AG09319 (cell line): Measurements from ENCODE around the gene TXK.
"Not testable (repeated sequence)": the region's sequence is repeated elsewhere in the genome, so short reads cannot be mapped to it uniquely, and the experiment has no call there.

Experiments
- DNase-seq: peaks from one replicate; pipeline ENCODE4 v3.0.0-alpha.2; 2010; ENCODE audit warnings: low read depth; ENCODE audit errors: extremely low read depth
- TF ChIP-seq, protein P1 (sequence below): IDR thresholded peaks from 2 replicates; pipeline ENCODE4 v1.5.1; 2011; ENCODE audit warnings: low read depth, mild to moderate bottlenecking, inconsistent platforms, low read length, moderate library complexity

TXK gene

DNA sequence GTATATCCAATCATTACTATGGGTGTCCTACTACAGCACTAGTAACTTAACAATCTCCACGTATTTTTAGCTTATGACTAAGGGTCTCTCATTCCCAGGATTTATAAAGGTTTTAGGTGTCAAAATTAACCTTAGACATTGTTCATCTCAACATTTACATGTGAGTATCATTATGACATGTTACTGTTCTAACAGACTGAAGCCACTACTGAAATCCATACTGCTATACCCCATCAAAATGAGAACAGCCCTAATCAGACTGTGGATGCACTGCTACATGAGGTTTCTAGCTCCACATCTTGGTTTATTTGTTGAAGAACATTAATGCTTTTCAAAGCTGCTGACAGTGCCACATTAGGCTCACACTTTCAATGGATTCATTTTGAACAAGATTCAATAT, 35.6 kb upstream of the TXK start:
- no peak for DNase-seq
- TF ChIP-seq, protein P1, sequence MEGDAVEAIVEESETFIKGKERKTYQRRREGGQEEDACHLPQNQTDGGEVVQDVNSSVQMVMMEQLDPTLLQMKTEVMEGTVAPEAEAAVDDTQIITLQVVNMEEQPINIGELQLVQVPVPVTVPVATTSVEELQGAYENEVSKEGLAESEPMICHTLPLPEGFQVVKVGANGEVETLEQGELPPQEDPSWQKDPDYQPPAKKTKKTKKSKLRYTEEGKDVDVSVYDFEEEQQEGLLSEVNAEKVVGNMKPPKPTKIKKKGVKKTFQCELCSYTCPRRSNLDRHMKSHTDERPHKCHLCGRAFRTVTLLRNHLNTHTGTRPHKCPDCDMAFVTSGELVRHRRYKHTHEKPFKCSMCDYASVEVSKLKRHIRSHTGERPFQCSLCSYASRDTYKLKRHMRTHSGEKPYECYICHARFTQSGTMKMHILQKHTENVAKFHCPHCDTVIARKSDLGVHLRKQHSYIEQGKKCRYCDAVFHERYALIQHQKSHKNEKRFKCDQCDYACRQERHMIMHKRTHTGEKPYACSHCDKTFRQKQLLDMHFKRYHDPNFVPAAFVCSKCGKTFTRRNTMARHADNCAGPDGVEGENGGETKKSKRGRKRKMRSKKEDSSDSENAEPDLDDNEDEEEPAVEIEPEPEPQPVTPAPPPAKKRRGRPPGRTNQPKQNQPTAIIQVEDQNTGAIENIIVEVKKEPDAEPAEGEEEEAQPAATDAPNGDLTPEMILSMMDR: no peak

DNA sequence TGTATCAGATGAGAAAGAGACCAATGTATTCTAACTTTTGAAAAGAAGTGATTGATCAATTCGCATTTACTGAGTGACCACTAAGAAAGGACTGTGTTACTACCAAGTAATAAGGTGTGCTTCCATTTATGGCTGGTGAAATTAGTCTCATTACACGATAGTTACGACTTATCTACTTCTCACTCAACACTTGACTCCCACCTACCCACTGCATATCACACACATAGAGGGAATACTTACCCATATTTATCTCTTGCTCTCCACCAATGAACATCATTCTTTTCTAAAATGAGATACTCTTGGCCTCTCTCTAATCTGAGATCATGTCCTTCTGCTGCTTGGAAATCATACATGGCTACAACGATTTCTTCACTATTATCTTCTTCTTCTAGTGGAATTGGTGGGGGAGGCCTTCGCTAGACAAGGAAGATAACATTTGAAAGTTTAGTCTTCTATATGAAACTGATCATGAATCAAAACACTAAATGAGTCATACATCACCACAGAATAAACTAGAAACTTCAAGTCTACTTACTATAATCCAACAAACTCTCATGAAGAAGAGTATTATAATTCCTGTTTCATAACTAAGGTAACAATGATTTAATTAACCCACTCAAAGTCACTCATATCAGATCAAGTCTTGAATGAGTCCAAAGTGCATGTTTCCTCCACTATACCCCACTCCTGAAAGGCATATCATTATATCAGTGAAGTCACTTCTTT, 33.7 kb upstream of the TXK start:
- TF ChIP-seq, protein P1: no peak
- DNase-seq: no peak

DNA sequence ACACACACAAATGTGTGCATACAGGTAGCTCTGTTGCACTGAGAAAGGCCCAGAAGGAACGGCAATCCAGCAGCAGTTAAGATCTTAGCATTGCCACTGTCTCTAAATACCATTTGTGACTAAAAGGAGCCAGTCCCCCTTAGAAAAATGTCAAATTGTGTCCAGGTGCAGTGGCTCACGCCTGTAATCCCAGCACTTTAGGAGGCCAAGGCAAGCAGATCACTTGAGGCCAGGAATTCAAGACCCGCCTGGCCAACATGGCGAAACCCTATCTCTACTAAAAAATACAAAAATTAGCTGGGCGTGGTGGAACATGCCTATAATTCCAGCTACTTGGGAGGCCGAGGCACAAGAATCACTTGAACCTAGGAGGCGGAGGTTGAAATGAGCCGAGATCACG, 30.5 kb upstream of the TXK start:
- not testable (repeated sequence) for DNase-seq

DNA sequence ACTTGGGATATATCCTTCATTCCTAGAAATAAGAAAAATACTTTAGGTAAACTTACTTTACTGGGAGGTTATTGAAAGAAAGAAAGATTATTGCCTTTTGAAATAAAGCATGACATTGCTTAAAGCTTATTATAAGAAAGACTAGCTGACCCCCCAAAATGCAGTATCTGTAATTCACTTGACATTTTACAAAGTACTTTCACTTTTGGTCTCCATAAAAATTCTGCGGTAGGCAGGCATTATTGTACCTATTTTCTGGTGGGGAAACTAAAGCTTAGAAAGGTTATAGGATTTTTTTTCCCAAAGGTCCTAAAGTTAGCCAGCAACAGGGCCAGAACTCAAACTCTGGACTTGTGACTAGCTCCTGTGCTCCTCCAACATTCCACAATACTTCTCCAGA, 29.7 kb upstream of the TXK start:
- TF ChIP-seq, protein P1: no peak
- no peak for DNase-seq

DNA sequence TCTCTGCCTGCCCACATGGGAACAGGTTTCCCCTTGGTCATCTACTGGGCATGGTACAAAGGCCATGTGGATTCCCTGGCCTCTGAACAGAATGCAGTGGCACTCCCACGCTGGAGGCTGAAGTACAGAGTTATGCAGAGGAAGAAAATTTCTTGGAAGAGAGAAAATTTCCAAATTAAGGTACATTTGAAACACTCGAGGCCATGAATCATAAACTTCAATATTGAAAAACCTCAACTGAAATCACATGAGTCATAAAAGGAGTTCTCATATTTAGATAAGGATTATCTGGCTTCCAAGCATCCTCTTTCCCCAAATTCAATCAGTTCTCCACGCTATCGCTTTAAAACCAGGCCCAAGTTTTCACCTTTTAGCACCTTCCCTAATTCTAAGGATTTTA, 28.1 kb upstream of the TXK start:
- TF ChIP-seq, protein P1: no peak
- DNase-seq: no peak

DNA sequence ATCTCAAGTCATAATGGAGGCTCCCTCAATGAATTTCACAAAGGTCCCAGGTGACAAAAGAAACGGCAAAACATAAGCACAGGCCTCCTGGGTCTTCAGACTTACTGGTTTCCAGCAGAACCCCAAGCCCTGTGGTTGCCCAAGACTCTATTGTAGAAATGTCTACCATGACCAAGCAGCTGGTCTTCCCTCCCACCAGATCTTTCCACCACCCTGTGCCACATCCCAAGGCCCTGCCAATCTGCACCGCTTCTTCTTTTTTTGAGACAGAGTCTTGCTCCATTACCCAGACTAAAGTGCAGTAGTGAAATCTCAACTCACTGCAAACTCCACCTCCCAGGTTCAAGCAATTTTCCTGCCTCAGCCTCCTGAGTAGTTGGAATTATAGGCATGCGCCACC, 23.2 kb upstream of the TXK start:
- TF ChIP-seq, protein P1: no peak
- DNase-seq: no peak

DNA sequence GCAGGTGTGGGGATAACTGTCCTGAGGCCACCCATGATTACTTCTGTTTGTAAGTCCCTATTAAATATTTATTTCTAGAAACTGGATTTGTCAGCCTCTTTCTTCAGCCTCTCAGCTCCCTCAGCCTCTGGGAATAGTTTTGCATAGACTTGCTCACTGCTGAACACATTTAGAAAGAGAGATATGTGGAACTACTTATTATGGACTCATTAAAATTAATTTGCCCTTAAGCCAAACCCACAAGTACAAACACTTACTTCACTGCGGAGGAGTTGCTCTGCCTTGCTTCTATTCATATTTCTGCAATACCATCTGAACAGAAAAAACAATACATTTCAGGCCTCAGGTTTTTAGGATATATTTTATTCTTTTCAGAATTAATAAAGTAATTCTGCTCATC, 22.4 kb upstream of the TXK start:
- no peak for DNase-seq
- TF ChIP-seq, protein P1: no peak
